ENCODE results near the gene RPUSD3.

DNA sequence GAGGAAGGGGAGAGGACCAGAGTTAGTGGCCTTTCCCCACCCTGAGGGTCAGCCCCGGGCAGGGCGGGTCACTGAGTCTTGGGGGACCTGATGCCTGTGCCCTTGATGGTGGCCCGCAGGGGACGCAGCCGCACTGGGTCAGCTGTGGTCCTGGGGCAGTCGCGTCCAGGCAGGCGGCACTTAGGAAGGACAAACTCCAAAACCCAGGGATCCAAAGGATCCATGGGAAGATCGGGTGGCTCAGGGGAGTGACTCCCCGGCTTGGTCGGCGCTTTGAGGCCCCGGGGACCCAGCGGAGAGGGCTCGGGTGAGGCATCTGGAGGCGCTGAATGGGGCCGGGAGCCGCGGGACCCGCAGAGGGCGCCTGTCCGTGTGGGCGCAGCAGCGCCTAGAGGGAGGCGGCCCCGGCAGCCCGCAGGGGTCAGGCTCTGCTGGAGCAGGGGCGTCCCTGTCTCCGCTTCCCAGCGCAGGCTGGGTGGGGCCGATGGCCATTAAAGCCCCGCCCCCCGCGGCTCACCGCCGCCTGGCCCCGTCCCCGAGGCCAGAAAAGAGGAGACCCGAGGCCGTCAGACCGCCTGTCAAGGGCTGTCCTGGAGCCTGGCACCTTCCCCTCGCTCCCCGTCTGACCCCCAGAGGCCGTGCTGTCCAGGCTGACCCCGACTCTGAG is 18.7 kb upstream of the RPUSD3 start:
- TF ChIP-seq, protein P1, sequence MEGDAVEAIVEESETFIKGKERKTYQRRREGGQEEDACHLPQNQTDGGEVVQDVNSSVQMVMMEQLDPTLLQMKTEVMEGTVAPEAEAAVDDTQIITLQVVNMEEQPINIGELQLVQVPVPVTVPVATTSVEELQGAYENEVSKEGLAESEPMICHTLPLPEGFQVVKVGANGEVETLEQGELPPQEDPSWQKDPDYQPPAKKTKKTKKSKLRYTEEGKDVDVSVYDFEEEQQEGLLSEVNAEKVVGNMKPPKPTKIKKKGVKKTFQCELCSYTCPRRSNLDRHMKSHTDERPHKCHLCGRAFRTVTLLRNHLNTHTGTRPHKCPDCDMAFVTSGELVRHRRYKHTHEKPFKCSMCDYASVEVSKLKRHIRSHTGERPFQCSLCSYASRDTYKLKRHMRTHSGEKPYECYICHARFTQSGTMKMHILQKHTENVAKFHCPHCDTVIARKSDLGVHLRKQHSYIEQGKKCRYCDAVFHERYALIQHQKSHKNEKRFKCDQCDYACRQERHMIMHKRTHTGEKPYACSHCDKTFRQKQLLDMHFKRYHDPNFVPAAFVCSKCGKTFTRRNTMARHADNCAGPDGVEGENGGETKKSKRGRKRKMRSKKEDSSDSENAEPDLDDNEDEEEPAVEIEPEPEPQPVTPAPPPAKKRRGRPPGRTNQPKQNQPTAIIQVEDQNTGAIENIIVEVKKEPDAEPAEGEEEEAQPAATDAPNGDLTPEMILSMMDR (IDR thresholded peaks at IDR 0.05; ENCODE audit: low read depth, low read length, missing input control) = peak; percentile 30
- TF ChIP-seq, protein P2, sequence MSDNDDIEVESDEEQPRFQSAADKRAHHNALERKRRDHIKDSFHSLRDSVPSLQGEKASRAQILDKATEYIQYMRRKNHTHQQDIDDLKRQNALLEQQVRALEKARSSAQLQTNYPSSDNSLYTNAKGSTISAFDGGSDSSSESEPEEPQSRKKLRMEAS (IDR thresholded peaks at IDR 0.05) = no peak
